Cardiac muscle cell (in vitro differentiated cells and primary cell): ENCODE measurements around the gene TUBD1. TPM values are rescaled to one million over a fixed set of nuclear protein-coding genes. Genes with fewer than 3 reads are reported as not detected.
A peak's percentile ranks its signal among the peaks of the same experiment; 100 is the strongest.
"Not testable (repeated sequence)": the region's sequence is repeated elsewhere in the genome, so short reads cannot be mapped to it uniquely, and the experiment has no call there.

ENCODE experiments used
- DNase-seq, 2 donors: peaks; one replicate each; pipeline versions ENCODE4 v3.0.0 to v3.0.0-alpha.2; 2010 to 2017; ENCODE audit warnings: low read depth in 1 of 2, low spot score in 1 of 2
- H3K27ac ChIP-seq: fragments of 200-600 bp; sonication (generic); 2 replicates; pipeline ENCODE4 v1.5.1; 2016
- H3K27me3 ChIP-seq: fragments of 200-600 bp; sonication (generic); 2 replicates; pipeline ENCODE4 v1.6.0; 2016; ENCODE audit warnings: control low read depth
- H3K36me3 ChIP-seq: fragments of 200-600 bp; sonication (generic); 2 replicates; pipeline ENCODE4 v1.5.1; 2016; ENCODE audit warnings: control low read depth
- H3K4me1 ChIP-seq: fragments of 200-600 bp; sonication (generic); 2 replicates; pipeline ENCODE4 v1.8.1; 2017; ENCODE audit warnings: low read depth, mild to moderate bottlenecking, mixed run types
- H3K4me3 ChIP-seq: fragments of 200-600 bp; sonication (generic); 2 replicates; pipeline ENCODE4 v1.5.1; 2016; ENCODE audit warnings: mild to moderate bottlenecking
- H3K9me3 ChIP-seq: fragments of 200-600 bp; sonication (generic); 2 replicates; pipeline ENCODE4 v1.5.1; 2017; ENCODE audit warnings: low read depth, mild to moderate bottlenecking, control low read depth
- polyA plus RNA-seq: library from polyadenylated mRNA; unstranded; fragments of >200 nt; fragmentation: Nextera tagmentation; extraction: Ambion mirVana; gene quantifications from 2 replicates; pipeline ENCODE4 v1.2.1, GENCODE V29; 2016
- total RNA-seq: library from RNA; depleted of rRNA; stranded (reverse); fragments of >200 nt; gene quantifications from 2 replicates; pipeline ENCODE4 v1.2.3, GENCODE V29; 2016
- TF ChIP-seq, protein P1 (sequence below): IDR thresholded peaks from 2 replicates; pipeline ENCODE4 v1.5.1; 2012; ENCODE audit warnings: low read depth, mild to moderate bottlenecking, low read length

Gene TUBD1
- total and polyA plus RNA-seq, 2 experiments from 2014 or later: 10.9 to 17.5 TPM

GRCh38 chr17:59832883-59833379 is 59.8 kb downstream of the TUBD1 start:
- DNase-seq: peak in 1 of 2 donors; percentile 34
- Histone ChIP-seq H3K27me3 (no peaks in the 10 kb centered on the region), H3K36me3 (no peaks in the 10 kb centered on the region), H3K27ac (peak overlapping the region; percentile 85), H3K4me1 (peaks cover 32% of the 10 kb centered on the region), H3K9me3 (no peaks in the 10 kb centered on the region), H3K4me3 (no peak overlapping the region)
- TF ChIP-seq, protein P1, sequence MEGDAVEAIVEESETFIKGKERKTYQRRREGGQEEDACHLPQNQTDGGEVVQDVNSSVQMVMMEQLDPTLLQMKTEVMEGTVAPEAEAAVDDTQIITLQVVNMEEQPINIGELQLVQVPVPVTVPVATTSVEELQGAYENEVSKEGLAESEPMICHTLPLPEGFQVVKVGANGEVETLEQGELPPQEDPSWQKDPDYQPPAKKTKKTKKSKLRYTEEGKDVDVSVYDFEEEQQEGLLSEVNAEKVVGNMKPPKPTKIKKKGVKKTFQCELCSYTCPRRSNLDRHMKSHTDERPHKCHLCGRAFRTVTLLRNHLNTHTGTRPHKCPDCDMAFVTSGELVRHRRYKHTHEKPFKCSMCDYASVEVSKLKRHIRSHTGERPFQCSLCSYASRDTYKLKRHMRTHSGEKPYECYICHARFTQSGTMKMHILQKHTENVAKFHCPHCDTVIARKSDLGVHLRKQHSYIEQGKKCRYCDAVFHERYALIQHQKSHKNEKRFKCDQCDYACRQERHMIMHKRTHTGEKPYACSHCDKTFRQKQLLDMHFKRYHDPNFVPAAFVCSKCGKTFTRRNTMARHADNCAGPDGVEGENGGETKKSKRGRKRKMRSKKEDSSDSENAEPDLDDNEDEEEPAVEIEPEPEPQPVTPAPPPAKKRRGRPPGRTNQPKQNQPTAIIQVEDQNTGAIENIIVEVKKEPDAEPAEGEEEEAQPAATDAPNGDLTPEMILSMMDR: no peak

- DNase-seq: no peak
- no peaks in the 10 kb centered on the region for H3K27me3 ChIP-seq
- peak overlapping the region; percentile 17 for H3K27ac ChIP-seq
- no peaks in the 10 kb centered on the region for H3K9me3 ChIP-seq
- no peak overlapping the region for H3K4me3 ChIP-seq
- peaks cover 27% of the 10 kb centered on the region for H3K4me1 ChIP-seq
- H3K36me3 ChIP-seq: no peaks in the 10 kb centered on the region
- TF ChIP-seq, protein P1: no peak
Observed at GRCh38 chr17:59830846-59831486, 61.8 kb downstream of the TUBD1 start.

- peak overlapping the region; percentile 80 for H3K27ac ChIP-seq
- DNase-seq: peak in 1 of 2 donors; percentile 85
- TF ChIP-seq, protein P1: no peak
Observed at GRCh38 chr17:59830007-59830630, 62.6 kb downstream of the TUBD1 start.

DNA sequence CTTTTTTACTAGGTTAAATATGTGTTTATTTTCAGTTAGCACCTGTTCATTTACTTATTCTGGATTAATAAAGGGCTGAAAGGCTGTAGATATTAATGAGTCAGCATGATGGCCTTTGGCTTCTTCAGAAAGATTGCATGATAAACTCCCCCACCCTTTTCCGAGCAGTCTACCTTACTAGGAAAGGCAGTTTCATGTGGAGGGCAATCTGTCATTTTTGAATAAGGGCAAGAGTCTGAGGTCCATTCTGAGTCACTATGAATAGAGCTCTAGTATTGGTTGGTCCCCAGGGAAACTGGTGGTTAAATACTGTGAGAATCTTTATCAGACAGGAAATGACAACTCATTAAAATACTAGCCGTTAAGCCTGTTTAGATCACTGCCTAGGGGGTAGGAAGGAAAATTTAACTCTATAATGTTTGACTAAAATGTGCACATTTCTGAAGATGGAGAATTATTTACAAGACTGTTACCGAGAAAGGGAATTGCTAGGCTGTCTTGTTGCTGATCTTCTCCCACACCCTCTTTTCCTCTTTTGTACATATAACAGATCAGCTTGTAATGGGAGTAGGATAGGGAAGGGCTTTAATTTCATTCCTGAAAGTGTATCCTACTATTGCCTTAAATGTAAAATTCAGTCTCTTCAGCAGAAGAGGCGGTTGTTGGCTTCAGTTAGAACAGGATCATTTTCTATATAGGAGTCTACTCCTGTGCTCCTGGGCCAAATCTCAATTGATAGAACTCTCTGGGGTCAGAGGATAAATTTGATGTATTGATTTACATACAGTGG is 63.3 kb downstream of the TUBD1 start:
- TF ChIP-seq, protein P1: no peak
- Histone ChIP-seq H3K9me3 (no peaks in the 10 kb centered on the region), H3K4me1 (peaks cover 33% of the 10 kb centered on the region), H3K27ac (peak overlapping the region; percentile 80), H3K4me3 (no peak overlapping the region), H3K27me3 (no peaks in the 10 kb centered on the region), H3K36me3 (no peaks in the 10 kb centered on the region)
- peak in 1 of 2 donors; percentile 98 for DNase-seq

More at GRCh38 chr17:59830007-59830630, 62.6 kb downstream of the TUBD1 start:
- no peak overlapping the region for H3K4me3 ChIP-seq
- H3K9me3 ChIP-seq: no peaks in the 10 kb centered on the region
- no peaks in the 10 kb centered on the region for H3K27me3 ChIP-seq
- peaks cover 33% of the 10 kb centered on the region for H3K4me1 ChIP-seq
- no peaks in the 10 kb centered on the region for H3K36me3 ChIP-seq

- H3K9me3 ChIP-seq, H3K36me3 ChIP-seq, H3K27me3 ChIP-seq, H3K4me3 ChIP-seq, DNase-seq: not testable (repeated sequence)
- peak overlapping the region; percentile 80 for H3K27ac ChIP-seq
- H3K4me1 ChIP-seq: peaks cover 33% of the 10 kb centered on the region
Observed at GRCh38 chr17:59828819-59829216, 63.9 kb downstream of the TUBD1 start.

- DNase-seq: no peak
- Histone ChIP-seq H3K27me3 (no peaks in the 10 kb centered on the region), H3K4me1 (peaks cover 29% of the 10 kb centered on the region), H3K36me3 (no peaks in the 10 kb centered on the region), H3K27ac (peak overlapping the region; percentile 80), H3K4me3 (no peak overlapping the region), H3K9me3 (no peaks in the 10 kb centered on the region)
- TF ChIP-seq, protein P1: no peak
Observed at GRCh38 chr17:59828478-59828760, 64.3 kb downstream of the TUBD1 start.
